GM12891 (cell line): Measurements from ENCODE around the gene SCARF2.

Source experiments
- PAX5 ChIP-seq: IDR thresholded peaks from 2 replicates; pipeline ENCODE4 v1.6.1; 2011; ENCODE audit warnings: low read length, moderate library complexity, mild to moderate bottlenecking; ENCODE audit not compliant: insufficient read depth, severe bottlenecking
- POLR2A ChIP-seq: IDR thresholded peaks from 2 replicates; pipeline ENCODE4 v1.6.1; 2011; ENCODE audit warnings: low read depth, low read length, control low read depth

- TF ChIP-seq PAX5 (no peak), POLR2A (no peak)
These were observed 14.4 kb downstream of the SCARF2 start for GRCh38 chr22:20423008-20423905.
